HG03571 (cell line): ENCODE results near the gene FAM124B.

ENCODE experiments used
- ATAC-seq: cut with Tn5 transposase; IDR thresholded peaks from one replicate; pipeline ENCODE4 v1.9.1; 2021; ENCODE audit not compliant: unreplicated experiment

FAM124B gene

GRCh38 chr2:224345492-224345891, 56.4 kb downstream of the FAM124B start:
- no peak for ATAC-seq

- ATAC-seq, result no peak
Measured at GRCh38 chr2:224343226-224343625, 58.7 kb downstream of the FAM124B start.

DNA sequence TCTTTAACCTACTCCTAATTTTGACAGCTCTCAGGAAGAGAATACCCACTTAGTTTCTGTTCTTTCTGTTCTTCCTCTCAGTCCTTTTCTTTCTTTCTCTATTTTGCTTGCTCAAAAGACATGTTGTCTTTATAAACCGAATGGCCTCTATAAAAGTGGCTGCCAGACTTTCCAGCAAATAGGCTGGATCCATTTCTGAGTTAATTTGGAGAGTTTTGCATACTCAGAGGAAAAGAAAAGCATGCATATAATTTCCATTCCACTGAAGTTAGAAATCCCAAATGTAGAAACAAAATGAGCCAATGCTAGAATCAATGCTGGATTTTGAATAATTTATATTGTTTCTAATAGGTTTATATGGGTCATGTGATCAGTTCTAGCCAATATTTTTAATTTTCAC, 65.9 kb downstream of the FAM124B start:
- no peak for ATAC-seq

DNA sequence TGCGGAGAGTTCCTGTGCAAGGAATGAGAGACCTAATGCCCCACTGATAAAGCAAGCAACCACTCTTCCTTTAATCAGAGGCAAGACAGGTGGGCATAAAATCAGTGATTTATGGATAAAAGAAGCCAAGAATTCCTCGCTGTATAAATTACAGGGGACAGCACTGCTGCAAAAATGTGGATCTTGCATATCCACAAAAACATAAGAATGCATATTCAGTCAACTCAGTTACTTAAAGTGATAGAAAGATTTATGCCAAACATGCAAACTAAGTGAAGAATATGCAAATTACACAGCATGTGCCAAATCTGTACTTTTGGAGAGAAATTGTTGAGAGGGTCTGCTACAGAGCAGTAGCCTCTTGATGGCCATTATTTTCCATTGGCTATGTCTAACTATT, 67.2 kb downstream of the FAM124B start:
- ATAC-seq, result no peak

- no peak for ATAC-seq
Measured at GRCh38 chr2:224333726-224334482, 68.0 kb downstream of the FAM124B start.

DNA sequence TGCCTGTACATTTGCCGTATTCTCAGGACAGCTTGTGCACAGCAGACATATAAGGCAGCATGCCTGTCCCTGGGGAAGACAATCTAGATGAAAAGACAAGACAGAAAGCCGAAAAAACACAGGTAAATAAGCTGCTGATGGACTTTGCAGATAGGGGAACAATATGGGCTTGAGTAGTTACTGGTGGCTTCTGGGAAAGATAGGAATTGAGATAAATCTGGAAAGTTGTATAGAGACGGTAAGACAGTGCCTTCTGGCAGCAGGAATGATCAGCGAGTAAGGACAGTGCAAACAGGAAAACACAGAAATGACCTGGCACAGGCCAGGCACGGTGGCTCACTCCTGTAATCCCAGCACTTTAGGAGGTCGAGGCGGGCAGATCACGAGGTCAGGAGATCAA, 70.2 kb downstream of the FAM124B start:
- no peak for ATAC-seq

DNA sequence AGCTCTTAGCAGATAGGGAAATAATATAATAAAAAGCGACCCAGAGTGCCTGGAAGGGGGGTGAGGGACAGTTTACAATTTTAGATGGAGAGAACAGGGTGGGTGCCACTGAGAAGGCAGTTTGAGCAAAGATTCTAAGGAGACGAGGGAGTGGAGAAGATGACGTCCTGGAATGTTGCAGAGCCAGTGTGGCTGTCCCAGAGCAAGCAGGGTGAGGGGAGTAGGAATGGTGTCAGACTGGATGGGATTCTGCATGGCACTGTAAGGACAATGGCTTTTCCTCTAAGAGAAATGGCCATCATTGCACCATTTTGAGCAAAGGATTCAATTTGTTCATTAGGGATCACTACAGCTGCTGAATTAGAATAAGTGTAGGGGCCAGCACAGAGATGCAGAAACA, 73.1 kb downstream of the FAM124B start:
- ATAC-seq, result no peak
